Stimulated activated CD4-positive, alpha-beta T cell treated with anti-CD3 and anti-CD28 coated beads, TNF-alpha, amount 100 ng/mL, for 48 hours (primary cell): ENCODE results near the gene RALY.
"Not testable (repeated sequence)": the region's sequence is repeated elsewhere in the genome, so short reads cannot be mapped to it uniquely, and the experiment has no call there.

Source experiments
- DNase-seq, 3 donors: peaks; one replicate each; pipeline ENCODE4 v3.0.0-alpha.2; 2020; ENCODE audit warnings: low read depth in 3 of 3

Gene RALY

DNA sequence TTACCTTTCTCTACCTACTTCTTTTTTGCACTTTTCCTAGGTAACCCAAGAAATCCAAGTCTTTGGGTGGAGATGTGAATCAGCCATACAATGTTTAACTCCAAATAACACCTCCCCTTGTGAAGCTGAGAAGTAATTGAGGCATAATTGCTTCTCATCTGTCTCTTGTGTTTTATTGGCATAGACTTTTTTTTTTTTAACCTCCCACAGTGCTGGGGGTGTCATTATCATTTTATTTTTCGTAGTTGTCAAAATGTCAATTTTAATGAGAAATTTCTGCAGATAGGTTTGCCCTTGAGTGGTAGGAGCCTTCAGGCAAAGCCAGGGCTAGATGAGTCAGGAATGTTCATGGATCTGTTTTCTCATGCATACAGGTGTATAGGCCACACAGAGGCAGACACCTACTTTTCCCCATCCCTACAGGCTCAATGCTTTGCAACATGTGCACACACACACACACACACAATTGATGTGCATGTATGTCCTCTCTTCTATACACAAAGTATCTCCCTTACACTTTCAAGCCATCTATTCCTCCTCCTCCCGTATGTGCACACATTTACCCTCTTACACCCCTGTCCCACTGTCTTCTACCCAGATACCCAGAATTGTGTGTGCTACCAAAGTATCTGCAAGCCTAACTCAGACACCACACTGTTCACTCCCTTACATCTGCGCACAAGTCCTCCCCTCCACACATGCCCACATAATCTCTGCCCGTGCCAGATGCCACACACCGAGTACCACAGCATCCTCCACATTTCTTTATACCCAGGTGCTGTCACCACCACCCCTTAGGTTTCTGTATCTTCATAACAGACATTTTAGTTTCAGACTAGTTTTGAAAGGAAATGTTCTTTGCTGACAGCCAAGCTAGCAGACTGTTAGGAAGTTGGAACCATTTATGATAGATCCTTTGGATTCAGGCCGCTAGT lies 22.0 kb downstream of the RALY start:
- no peak for DNase-seq

DNA sequence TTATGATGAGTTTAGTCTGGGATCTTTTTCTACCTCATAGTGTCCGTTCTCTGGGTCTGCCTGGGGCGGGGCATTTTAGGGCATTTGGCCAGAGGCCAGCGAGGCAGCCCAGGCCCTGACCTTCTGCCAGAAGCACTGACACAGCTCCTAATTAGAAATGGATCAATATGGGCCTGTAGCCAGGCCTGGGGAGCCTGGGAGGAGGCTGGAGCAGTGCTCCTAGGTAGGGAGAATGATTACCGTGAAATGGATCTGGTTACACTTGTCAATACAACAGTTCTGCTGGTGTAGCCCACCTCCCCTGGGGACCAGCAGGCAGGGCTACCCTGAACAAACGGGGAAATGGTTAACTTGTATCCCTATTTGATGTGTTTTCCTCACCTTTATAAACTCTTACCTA lies 23.0 kb downstream of the RALY start:
- DNase-seq = no peak

DNA sequence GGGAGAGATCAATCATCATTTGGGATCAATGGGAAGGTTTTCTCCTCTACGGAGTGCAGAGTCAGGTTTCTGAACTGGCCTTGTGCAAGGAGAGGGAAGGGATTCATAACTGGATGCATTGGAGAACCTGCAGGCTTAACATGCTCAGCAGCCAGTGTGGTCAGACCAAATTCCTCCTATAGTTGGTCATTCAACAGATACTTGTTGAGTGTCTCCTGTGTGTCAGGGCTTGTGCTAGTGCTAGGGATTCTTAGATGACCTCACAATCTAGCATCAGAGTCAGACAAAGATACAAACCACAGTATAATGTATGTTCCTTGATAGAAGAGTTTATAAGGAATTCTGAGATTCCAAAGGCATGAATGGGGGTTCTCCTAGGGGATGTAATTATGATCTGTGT lies 23.9 kb downstream of the RALY start:
- DNase-seq = no peak

DNA sequence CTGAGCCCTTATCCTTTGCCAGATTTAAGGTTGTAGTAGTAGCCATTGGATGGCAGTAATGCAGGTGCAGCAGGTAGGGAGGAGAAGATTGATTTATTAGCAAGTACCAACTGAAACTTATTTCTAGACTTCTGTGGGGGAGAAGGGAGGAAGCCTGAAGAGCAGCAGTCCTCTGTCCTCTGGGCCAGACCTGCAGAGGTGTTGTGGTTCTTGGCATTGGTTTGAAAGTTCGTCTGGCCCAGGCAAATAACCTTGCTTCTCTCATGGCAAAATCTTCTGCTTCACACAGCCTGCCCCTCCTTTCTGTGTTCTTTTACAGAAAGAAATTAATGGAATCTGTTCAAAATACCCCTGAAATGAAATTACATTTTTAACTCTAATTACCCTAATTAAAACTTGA lies 24.5 kb downstream of the RALY start:
- no peak for DNase-seq

DNA sequence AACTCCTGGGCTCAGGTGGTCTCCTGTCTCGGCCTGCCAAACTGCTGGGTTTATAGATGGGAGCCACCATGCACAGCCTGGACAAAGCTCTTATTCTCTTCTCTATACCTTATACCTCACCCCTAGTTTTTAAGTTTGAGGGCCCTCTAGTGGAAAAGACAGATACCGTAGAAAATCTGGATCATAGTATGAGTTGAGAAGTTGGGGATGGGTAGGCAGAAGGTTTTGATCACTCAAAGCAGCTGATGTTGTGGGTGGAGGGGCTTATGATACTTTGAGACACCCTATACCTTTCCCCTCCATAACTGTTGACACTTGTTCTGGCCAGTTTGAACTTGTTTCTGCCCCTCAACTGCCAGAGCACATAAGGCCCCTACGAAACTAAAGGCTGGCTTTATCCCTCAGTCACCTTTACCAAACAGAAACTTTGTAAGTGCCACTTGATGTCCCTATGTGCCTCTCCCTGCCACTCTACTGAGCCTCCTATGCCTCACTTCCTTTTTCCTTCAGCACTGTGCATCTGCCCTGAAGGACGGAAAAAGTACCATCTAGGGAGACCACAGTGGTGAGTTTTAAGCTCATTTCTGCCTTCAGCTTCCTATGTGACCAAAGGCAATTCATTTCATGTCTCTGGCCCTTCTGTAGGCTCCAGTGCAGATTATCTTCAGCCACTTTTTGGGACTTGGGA lies 28.6 kb downstream of the RALY start:
- no peak for DNase-seq

DNA sequence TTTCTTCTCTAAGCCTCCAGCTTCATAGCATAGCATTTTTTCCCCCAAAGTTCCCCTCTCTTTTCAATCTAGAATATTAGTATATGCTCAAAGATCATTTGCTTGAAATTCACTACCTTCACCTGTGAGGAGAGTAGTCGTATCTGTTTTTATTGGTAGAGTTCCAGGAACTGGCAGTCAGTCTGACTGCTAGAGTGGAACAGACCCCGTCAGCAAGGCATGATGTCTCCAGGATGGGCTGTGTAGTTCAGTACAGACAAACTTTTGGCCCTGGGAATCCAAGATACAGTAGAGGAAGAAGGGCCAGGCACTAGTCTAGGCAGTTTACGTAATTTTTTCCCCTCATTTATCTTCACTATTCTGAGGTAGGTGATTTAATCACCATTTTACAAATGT lies 29.1 kb downstream of the RALY start:
- DNase-seq = no peak

DNA sequence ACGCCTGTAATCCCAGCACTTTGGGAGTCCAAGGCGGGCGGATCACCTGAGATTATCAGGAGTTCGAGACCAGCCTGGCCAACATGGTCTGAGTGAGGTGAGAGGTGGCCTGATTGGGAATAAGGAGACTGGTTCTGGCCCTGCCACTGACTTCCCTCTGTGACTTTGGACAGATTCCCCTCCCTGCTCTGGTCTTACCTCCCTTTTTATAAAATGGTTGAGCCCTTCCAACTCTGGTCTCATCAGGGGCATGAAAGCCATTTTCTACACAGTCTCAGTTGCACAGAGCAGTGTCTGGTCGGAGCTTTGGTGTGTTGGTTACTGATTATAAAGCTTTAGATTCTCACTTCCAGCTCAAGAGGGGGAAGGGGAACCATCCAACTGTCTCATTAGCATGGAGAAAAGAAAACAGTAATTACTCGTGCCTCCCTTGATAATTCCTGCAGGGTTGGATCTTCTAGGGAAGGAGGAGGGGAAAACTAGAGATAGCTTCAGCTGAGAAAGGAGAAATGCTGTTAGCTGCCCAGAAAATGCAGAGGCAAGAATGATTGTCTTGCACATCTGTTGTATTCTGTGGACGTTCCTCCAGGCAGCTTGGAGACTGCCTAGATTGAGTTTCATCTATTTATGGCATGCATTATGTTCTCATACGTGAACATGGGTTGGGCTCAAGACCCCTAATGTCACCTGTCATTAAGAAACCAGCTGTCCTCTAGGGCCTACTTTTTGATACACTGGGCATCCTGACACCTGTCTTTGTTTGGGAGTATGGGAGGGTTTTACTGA lies 30.4 kb downstream of the RALY start:
- no peak for DNase-seq

DNA sequence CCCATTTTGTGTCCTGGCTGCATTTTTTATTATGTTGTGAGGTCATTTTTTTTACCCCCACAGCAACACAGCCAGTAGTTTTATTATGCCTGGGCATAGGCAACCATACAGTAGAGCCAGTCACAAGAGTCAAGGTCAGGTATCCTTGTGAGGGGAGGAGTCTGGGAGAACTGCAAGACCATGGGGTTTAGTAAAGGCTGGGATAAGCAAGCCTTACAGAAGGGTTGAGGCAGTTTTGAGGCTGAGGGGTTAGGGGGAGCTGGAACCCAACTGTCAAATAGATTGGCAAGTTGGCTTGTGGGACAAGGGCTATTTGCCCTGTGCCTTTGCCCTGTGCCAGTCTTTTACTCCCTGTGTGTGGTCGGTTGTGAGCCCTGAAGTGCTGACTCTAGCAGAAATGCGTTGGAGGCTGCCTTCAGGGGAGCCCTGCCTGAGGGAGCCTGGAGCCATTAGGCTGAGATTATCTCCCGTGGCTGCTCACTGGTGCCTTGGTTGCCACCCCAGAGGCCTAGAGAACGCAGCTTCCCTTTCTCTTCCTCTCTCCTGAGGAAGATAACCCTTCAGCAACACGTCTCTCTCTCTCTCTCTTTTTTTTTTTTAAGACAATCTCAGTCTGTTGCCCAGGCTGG lies 31.1 kb downstream of the RALY start:
- no peak for DNase-seq

DNA sequence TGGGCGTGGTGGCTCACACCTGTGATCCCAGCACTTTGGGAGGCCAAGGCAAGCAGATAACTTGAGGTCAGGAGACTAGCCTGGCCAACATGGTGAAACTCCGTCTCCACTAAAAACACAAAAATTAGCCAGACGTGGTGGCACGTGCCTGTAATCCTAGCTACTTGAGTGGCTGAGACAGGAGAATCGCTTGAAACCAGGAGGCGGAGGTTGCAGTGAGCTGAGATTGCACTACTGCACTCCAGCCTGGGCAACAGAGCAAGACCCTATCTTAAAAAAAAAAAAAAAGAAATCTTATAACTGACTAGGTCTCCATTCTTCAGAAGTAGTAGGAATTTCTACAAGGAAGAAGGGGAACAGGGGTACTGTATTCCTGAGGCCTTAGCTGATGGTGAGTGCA lies 34.3 kb downstream of the RALY start:
- DNase-seq = not testable (repeated sequence)

DNA sequence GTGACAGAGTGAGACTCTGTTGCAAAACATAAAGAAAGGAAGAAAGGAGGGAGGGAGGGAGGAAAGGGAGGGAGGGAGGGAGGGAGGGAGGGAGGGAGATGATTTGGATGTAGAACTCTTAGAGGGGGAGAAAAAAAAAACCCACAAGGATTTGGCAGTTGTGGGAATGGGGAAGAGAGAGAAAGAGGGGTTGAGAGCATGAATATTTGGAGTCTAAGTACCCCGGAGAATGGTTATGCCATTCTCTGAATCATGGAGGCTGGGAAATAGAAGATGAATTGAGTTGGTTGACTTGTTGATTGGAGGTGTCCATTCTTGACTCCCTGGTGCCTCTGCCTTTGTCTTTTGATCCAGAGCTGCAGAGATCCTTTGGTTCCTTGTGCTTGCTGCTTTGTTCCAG lies 35.7 kb downstream of the RALY start:
- no peak for DNase-seq

DNA sequence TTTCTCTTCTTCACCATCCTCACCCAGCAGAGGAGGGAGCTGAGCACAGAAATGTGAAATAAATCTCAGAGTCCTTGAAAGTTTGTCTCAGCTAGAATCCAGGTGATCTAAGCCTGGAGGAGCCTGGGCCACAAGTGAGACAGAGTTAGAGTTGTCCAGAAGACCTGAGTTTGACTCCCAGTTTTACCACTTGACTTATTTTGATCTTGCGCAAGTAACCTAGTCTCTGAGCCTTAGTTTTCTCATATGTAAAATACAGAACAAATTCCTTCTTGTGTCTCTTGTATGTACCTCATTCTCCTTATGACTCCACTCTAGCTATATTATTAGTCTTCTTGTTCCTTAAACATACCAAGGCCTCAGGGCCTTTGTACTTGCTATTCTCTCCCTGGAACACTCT lies 36.7 kb downstream of the RALY start:
- no peak for DNase-seq

DNA sequence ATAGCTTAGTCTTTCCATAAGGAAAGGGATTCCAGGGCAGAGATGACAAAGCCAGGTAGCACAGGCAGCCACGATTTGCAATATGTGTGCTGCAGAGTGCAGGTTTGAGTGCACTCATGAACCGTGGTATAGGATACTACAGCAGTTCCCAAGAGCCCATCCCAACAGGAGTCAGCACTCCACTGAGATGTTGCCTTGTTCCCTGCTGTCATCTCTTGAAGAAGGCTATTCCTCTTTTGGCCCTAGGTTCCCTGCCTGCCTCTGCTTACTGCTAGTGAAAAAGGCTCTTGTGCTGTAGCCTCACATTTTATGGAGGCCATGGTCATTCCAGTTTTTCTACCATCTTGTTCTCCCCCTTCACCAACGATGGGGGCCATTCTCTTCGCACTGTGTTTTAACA lies 40.2 kb downstream of the RALY start:
- no peak for DNase-seq

DNA sequence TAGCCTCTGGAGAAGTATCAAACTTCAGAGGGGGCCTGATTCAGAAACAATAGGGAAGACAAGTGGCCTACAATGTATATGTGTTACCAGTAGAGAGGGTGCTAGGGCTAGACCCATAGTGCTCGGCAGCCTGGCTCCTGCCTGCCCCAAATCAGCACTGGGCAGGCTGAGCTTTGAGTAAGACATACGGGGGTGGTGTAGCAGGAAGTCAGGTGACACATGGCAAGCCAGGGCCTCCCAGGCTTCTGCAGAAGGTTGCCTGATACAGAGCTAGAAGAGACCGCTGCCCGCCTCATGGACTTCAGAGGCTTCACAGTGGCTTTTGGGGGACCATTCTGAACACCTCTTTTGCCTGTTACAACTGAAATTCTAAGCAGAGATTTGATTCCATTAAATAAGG lies 43.4 kb downstream of the RALY start:
- peak; percentile 27 to 34 (median 33) for DNase-seq

DNA sequence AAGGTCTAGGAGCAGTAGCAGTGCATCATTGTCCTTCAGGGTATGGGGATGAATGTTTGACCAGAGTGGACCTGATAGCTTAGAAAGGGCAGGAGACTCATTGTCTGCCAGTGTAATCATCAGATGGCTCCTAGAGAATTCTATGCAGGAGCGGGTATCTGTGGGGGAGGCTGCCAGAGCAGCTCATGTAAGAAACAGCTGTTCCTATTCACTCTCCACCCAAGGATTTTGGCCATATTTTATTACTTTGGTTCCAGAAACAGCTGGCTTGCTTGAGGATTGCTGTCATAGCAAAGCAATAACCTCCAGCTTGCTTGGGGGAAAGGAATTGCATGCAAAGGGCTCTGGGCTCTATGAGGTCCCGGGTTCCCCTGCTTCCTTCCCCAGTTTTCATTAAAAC lies 44.1 kb downstream of the RALY start:
- no peak for DNase-seq

DNA sequence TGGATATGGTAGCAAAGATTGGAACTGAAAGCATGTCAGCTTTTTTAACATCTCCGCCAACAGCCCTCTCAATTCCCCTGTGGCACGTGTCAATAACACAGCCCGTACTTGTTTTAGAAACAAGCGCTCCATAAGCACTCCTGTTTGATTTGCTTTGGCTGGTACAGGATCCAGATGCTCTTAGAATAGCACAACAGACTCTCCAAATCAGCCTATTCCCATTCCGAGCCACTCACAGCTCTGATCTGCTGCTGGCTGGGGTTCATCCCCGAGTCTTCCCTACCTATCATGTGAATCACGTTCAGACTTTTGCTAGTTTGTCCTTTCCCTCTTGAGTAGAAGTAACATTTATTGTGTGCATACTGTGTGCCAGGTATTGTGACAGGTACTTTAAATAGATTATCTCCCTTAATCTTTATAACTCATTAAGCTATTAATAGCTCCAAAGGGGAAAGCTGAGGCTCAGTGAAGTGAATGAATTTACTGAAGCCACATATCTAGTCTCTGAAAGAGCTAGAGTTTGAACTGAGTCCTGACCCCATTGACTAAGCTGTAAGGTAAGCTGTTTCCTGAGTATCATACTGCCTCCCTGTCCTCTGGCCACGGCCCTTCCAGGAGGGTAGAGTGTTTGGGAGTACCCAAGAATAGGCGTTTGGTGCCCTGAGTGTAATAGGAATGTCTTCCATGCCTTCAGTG lies 46.7 kb downstream of the RALY start:
- no peak for DNase-seq

DNA sequence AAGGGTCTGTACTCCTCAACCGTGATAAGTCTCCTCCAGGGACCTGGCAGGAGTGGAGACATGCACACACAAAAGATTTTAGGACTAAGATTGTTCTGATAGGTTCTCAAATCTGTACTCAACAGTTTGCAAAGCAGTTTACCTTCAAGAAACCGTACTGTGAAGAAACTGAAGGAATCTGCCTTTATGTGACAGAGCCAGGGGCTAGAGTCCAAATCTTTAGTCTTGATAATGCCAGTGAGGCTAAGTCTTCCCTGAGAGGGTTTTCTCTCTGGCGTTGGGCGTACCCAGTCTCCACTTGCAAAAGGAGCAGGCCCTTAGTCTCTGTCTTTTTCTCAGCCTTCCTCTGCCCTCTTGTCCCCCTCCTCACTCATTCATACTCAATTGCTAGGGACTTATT lies 47.5 kb downstream of the RALY start:
- no peak for DNase-seq

DNA sequence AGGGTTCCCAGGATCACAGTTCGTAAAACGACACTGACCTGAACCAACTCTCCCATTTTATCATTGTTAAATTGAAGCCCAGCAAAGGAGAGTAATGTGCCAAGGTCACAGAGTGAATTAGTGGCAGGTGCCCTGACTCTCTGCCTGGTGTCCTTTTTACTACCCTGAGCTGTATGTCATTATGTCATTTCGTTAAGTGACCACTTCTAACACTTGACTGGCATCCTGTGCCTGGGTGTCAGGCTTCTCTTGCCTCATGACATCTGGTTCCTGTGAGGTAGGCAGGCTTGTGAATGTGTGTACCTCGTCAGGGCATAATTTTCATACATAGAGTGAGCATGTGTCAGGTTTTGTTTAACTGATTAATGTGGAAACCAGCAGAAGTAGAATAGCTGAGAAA lies 48.6 kb downstream of the RALY start:
- no peak for DNase-seq

DNA sequence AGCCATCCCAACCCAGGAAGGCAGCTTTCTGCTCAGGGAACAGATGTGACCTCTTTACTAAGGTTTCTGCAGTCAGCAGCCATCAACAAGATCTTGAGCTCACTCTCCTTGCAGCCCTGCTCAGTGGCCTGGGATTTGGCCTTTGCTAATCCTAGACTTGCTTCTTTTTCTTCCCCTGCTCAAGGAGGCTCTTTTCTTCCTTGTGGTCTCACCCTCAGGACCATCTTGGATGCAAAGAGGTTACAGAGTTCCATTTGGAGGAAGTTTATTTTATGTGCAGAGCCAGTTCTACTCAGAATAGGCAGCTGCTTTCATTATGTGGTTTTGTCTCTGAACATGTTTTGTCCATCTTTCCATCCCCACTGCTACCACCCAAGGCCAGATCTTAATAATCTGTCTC lies 49.3 kb downstream of the RALY start:
- DNase-seq = no peak

DNA sequence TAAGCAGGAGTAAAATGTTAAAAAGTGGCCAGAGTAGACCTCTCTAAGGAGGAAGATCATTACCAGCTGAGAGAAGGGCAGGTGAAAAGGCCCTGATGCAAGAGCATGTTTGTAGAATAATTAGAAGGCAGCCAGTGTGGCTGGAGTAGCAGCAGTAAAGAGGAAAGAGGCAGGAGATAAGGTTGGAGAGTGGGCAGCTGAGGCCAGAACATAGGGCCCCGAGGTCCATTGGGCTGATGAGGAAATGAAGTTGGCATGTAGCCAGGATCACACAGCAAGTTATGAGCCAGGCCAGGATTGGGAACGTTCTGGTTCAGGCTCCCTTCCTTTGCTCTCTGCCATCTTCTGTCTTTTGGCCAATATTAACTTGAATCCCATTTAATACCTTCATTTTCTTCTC lies 51.6 kb downstream of the RALY start:
- DNase-seq = no peak

DNA sequence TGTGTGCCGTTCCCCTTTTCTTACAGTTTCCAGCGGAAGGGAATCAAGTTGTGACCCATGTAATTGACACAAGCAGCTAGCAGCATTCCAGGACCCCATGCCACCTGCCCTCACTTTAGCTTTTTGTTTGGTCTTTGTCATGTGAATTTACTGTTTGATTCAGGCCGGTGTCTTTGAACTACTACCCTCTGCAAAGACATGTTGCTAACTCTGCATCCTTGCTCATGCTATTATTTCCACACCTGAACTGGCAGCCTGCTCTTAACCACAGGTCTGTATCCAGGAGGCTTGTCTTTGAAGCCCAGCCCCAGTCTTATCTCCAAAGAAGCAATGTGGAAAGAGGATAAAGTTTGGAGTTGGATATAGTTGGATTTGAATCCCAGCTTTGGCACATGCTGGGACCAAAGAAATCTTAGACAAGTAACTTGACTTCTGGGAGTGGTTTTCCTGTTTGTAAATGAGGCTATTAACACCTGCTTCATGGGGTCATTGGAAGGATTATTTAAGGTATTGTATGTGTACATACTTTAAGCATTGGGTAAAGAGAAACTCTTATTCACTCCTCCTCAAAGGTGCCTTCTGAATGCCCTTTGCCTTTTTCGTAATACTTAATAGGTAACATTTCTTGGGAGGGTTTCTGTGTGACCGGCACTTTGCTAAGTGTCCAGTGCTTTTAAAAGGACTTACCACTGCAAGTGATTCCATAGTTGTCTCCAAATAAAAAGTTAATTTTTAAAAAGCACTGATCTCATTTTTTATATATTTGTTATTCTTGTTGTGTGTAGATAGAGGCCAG lies 52.4 kb downstream of the RALY start:
- no peak for DNase-seq
